Measurements from ENCODE around the gene TNPO2. TPM values are rescaled to one million over a fixed set of nuclear protein-coding genes. Genes with fewer than 3 reads are reported as not detected.

TNPO2 gene
- total and polyA plus RNA-seq, 2 of the 13 experiments (the other 11 are each of a cell fraction or from before 2014, with no cell fraction given): 31.7 to 61.0 TPM

GRCh38 chr19:12666265-12667048 lies 57.3 kb downstream of the TNPO2 start, which contains the start of the genes MAN2B1 and WDR83 (continued):
- no peak for TF ChIP-seq ZNF557 (CRISPR knock-in tag; IDR thresholded peaks at IDR 0.05)
- TF ChIP-seq ZNF672 (CRISPR knock-in tag; IDR thresholded peaks at IDR 0.05): no peak
- no peak for TF ChIP-seq ZNF773 (CRISPR knock-in tag; IDR thresholded peaks at IDR 0.05; ENCODE audit: borderline replicate concordance)
- no peak for TF ChIP-seq MLLT10 (CRISPR knock-in tag; IDR thresholded peaks at IDR 0.05)
- TF ChIP-seq ZNF775 (CRISPR knock-in tag; IDR thresholded peaks at IDR 0.05; ENCODE audit: borderline replicate concordance): no peak
- TF ChIP-seq ZSCAN22 (CRISPR knock-in tag; IDR thresholded peaks at IDR 0.05): no peak
- TF ChIP-seq ZSCAN25 (CRISPR knock-in tag; IDR thresholded peaks at IDR 0.05): peak; percentile 5; the same call in 1 of the 2 replicates
- TF ChIP-seq ESRRA (CRISPR knock-in tag; IDR thresholded peaks at IDR 0.05; ENCODE audit: low read depth): no peak
- no peak for TF ChIP-seq CAMTA2 (CRISPR knock-in tag; IDR thresholded peaks at IDR 0.05; ENCODE audit: borderline replicate concordance)
- no peak for TF ChIP-seq TARDBP (CRISPR knock-in tag; IDR thresholded peaks at IDR 0.05)
- TF ChIP-seq ZNF546 (CRISPR knock-in tag; conservative IDR thresholded peaks at IDR 0.05): no peak
- no peak for TF ChIP-seq USF2 (IDR thresholded peaks at IDR 0.05; ENCODE audit: low read depth, low read length)
- no peak for TF ChIP-seq USF2 (CRISPR knock-in tag; IDR thresholded peaks at IDR 0.05; ENCODE audit: borderline replicate concordance)
- TF ChIP-seq FOSL2 (CRISPR knock-in tag; IDR thresholded peaks at IDR 0.05): no peak
- TF ChIP-seq ZBTB44 (CRISPR knock-in tag; IDR thresholded peaks at IDR 0.05): no peak
- no peak for TF ChIP-seq ZNF878 (CRISPR knock-in tag; IDR thresholded peaks at IDR 0.05)
- TF ChIP-seq ZNF251 (CRISPR knock-in tag; IDR thresholded peaks at IDR 0.05): no peak
- no peak; the same call in 1 of the 2 replicates for TF ChIP-seq ZMYM3 (CRISPR knock-in tag; IDR thresholded peaks at IDR 0.05)
- TF ChIP-seq KIAA2018 (CRISPR knock-in tag; IDR thresholded peaks at IDR 0.05; ENCODE audit: borderline replicate concordance): no peak
